Activated effector memory CD4-positive, alpha-beta T cell treated with anti-CD3 and anti-CD28 coated beads, Interleukin-2, amount 50 U/mL, for 16 hours (primary cell): ENCODE results near the gene PLCXD1.
"Not testable (repeated sequence)": the region's sequence is repeated elsewhere in the genome, so short reads cannot be mapped to it uniquely, and the experiment has no call there.

Source experiments
- DNase-seq: peaks from one replicate; pipeline ENCODE4 v3.0.0-alpha.2; 2020

Gene PLCXD1

DNA sequence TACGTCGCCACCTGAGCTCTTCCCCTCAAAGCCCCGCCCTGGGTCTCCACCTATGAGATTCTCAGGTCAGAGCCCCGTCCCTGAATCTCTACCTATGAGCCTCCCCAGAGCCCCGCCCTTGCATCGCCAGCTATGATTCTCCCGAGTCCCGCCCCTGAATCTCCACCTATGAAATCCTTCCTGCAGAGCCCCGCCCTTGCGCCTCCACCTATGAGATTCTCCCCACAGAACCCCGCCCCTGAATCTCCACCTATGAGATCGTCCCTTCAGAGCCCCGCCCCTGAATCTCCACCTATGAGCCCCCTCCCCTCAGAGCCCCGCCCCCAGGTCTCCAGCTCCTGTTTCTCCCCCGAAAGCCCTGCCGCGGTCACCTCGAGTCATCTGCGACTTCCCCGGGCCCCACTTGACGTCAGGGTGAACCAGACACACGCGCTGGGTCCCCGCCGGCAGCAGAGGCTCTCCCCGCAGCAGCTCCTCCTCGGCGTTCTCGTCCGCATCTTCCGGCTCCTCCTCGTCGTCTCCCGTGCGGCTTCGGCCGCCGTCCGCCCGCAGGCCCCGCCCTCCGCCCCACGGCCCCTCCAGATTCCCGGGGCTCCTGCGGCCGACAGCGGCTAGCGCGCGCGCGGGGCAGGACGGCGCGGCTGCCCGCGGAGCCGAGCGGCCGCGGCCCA is 37.0 kb downstream of the PLCXD1 start:
- peak; percentile 98 for DNase-seq

DNA sequence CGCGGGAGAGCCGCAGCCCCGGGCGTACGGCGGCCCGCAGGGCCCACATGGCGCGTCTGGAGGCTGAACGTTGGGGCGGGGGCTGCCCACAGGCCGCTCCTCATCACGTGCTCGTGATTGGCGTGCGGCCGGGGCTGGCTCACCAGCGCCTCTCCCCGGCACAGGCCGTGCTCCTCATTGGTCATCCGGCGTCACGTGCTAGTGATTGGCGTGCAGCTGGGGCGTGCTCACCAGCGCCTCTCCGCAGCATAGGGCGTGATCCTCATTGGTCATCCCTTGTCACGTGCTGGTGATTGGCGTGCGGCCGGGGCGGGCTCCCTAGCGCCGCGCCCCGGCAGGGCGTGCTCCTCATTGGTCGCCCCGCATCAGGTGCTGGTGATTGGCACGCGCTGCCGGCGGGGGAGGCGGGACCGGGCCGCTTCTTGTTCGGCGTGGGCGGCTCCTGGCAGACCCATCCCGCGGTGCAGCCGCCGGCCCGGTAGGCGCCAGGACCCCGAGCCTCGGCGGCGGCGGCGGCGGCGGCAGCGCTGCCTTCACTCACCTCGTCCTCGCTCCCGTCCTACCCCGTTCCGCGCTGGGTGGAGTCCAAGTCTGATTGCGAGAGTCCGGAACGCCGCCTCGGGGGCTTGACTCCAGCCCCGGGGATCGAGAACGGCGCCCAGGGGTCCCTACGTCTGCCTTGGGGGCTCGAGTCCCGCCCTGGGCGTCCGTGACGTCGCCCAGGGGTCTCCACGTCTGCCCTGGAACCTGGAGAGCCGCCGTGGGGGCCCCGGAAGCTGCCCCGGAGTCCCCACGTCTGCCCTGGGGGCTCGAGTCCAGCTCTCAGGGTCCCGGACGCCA is 37.8 kb downstream of the PLCXD1 start, which contains the start of gene GTPBP6:
GTPBP6 (minus strand) TSS at position 58 of the 840 bp plus-strand sequence; CDS start at position 49, 9 bp downstream.
- peak; percentile 100 for DNase-seq

DNA sequence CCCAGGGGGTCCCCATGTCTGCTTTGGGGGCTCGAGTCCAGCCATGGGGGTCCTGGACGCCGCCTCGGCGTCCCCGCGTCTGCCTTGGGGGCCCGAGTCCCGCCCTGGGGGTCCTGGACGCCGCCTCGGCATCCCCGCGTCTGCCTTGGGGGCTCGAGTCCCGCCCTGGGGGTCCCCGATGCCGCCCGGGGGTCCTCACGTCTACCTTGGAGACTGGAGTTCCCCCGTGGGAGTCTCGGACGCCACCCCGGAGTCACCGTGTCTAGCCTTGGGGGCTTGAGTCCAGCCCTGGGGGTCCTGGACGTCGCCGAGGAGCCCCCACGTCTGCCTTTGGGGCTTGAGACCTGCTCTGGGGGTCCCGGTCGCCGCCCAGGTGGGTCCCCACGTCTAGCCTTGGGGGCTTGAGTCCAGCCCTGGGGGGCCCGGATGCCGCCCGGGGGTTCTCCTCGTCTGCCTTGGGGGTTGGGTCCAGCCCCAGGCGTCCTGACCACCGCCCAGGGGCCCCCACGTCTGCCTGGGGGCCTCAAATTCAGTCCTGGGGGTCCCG is 38.5 kb downstream of the PLCXD1 start:
- DNase-seq, result peak; percentile 68

DNA sequence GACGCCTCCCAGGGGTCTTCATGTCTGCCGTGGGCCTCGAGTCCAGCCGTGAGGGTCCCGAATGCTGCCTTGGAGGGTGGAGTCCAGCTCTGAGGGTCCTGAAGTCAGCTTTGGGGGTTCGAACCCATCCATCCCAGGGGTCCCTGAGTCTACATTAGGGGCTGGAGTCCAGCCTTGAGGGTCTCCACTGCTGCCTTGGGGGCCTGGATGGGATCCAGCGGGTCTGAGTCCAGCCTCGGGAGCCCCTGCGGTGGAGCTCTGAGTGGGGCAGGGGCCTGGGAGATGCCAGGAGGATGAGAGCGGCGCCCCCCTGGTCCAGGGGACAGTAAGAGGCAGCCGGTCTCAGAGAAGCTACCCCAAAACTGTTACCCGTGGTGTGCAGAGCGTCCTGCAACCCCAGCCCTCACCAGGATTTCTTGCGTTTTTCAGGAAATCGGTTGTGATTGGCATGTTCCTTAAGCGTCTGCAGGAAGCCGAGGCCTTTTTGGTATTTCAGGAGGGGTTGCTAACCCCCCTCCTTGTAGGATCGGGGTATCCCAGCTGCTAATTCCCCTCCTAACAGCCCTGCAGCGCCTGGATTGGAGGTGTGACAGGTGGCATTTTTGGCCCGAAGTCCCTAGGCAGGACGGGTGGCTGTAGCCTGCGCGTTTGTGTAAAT is 39.1 kb downstream of the PLCXD1 start:
- DNase-seq, result peak; percentile 66

DNA sequence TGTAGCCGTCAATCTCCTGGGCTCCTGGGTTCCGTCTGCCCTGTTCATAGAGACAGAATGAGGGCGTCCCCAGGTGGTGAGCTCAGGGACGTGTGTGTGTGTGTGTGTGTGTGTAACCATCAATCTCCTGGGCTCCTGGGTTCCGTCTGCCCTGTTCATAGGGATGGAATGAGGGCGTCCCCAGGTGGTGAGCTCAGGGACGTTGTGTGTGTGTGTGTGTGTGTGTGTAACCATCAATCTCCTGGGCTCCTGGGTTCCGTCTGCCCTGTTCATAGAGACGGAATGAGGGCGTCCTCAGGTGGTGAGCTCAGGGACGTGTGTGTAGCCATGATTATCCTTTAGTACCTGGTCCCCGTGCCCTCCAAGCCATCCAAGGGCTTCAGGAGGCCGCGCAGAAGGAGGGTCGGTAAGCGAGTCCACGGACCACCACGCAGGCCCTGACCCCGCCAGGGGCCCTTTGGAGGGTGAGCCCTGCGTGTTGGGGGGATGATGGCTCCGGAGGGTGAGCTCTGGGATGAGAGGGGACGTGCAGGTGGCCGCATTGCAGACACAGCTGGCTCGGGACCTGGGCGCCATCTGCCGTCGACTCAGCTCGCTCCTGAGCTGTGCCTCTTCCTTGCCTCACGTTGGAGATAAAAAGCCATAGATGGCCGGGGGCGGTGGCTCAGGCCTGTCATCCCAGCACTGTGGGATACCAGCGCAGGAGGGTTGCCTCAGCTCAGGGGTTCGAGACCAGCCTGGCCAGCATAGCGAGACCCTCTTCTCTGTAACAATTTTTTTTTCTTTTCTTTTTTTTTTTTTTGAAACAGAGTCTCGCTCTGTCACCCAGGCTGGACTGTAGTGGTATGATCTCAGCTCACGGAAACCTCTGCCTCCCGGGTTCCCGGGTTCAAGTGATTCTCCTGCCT is 42.8 kb downstream of the PLCXD1 start:
- DNase-seq, result no peak

DNA sequence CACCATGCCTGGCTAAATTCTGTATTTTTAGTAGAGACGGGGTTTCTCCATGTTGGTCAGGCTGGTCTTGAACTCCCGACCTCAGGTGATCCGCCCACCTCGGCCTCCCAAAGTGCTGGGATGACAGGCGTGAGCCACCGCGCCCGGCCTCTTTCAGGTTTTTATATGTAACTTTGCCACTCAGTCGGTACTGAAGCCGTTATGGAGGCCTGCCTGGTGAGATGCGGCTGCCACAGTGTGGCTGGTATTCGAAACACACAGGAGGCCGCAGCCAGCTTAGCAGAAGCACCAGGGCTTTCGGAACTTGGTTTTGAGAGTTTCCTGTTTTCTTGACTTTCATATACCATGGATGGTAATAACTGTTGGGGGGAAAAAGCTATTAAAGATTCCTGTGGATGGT is 43.5 kb downstream of the PLCXD1 start:
- DNase-seq, result not testable (repeated sequence)

DNA sequence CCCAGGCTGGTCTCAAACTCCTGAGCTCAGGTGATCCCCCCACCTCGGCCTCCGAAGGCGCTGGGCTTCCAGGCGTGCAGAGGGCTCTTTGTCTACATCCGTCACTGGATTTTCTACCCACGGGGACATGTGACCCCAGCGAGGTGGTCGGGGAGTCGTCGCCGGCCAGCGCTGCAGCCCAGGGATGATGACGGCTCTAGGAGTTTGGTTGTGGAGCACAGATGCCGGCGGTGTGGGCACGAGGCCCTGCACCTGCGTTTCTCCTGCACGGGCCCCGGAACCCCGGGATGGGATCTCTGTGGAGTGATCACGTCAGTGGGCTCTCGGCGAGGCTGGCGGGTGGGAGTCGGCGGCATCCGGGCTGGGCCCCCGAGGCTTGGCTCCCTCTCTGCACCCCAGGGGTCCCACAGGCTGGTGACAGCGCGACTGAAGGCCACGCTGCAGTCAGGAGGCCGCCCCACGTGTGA is 46.5 kb downstream of the PLCXD1 start:
- DNase-seq, result no peak

DNA sequence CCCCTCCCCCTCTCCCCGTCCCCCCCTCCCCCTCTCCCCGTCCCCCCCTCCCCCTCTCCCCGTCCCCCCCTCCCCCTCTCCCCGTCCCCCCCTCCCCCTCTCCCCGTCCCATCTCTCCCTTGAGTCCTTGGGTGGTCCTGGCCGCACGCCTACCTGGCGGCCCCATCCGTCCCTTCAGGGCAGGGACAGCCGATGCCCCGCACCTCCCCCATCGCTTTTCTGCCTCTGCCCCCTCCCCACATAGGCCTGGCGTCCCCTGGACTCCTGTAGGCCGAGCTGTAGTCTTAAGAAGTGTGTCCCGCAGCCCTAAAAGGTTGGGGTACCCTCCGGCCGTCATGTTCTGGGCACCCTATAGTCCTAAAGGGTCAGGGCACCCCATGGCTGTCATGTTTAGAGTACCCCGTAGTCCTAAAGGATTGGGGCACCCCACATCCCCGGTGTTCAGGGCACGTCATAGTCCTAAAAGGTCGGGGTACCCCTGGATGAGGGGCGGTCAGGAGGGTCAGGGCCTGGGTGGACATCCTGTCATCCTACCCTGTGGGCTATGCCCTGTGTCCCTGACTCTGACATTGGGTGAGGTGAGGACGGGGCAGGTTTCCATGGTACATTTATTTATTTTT is 48.2 kb downstream of the PLCXD1 start:
- no peak for DNase-seq

DNA sequence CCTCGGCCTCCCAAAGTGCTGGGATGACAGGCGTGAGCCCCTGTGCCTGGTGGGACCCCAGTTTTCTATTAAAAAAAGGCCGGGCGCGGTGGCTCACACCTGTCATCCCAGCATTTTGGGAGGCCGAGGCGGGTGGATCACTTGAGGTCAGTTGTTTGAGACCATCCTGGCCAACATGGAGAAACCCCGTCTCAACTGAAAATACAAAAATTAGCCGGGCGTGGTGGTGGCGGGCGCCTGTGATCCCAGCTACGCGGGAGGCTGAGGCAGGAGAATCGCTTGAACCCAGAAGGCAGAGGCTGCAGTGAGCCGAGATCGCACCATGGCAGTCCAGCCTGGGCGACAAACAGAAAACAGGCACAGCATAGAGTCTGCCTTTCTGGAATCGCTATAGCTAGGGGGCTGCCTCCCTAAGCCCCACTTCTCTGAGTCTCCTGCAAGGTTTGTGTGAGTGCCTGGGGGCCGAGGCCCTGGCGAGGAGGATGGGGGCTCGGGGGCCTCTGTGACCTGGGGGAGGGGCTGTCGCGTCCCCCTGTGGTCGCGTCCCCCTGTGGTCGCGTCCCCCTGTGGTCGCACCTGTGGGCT is 49.1 kb downstream of the PLCXD1 start:
- not testable (repeated sequence) for DNase-seq

DNA sequence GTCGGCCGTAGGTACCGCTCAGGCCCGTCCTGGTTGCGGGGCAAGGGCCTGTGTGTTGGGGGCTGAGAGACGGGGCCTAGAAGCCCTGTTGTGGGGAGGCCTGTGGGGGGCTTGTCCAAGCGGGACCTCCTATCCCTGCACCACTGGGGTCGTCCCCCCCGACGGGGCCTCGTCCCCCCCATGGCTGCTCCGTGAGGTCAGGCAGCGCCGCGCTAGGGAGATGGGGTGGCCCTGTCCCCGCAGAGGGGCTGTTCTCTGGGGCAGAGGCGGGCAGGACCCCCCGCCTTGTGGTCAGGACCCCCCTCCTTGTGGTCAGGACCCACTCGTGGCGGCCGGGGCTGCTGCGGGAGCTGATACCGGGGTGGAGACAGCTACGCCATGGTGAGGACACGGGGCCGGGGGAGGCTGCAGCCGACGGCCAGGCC is 49.6 kb downstream of the PLCXD1 start:
- no peak for DNase-seq

DNA sequence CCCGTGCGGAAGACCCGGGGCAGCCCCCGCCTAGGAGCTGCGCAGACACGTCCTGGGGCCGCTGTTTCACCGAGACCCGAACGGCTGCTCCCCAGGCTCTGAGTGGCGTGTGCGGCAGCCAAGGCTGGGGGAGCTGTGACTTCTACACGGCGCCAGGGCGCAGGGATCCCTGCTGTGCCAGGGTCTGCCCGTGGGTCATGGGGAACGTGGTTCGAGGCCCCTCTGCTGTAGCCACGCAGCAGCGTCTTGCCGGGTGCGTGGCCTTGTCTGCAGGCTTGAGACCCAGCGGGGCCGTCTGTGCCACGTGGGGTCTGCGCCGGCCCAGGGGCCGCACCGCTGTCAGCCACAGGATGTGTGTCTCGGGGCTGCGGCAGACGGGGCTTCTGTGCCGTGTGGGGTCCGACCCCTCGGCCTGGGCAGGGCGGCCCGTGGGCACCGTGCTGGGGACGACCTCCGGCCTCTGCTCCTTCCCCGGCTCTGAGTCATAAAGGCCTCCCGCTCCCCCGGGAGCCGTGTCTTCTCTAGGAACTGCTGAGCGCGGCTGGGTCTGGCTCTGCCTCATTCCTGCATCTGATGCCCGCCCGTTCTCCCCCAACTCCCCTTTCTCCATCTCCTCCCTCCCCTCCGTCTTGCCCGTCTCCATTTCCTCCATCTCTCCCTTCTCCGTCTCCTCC is 50.1 kb downstream of the PLCXD1 start:
- no peak for DNase-seq

DNA sequence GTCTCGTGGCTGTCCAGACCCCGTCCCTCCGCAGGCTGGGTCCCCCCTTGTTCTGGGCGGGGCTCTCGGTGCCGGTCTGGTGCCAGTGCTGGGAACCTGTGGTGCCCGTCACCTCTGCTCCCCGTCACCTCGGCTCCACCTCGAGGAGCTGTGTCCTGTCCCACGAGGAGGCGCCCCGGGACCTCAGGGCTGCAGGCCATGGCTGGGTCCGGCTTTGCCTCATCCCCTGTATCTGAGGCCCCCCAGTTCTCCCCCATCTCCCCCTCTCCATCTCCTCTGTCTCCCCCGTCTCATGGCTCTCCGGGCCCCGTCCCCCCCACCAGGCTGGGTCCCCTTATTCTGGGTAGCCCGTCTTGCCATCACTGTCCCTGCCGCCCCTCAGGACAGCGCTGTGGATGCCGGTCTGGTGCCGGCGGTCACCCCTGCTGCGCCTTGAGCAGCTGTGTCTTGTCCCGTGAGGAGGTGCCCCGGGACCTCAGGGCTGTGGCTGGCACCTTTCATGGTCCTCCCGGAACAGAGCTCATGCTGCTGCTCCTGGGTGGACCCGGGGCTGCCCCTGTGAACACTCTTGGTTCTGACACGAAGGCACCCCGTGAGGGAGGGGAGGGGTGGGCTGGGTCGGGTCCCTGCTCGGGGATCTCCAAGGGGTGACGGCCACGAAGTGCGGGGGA is 50.8 kb downstream of the PLCXD1 start:
- DNase-seq, result no peak

DNA sequence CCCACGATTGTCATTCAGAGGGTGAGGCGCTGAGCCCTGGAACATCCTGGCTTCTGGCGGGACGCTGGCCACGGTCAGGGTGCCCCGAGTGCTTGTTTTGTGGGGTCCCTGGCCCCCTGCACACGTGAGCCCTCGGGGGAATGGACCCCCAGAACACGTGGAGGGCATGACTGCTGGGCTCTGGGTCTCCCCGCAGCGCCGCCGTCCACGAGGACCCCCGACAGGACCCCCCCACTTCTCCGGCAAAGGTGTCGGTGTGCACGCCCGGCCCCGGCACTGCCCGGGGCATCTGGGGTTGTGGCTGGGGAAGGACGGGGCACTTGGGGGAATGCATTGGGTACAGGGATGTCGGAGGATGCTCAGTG is 51.3 kb downstream of the PLCXD1 start:
- DNase-seq, result no peak

DNA sequence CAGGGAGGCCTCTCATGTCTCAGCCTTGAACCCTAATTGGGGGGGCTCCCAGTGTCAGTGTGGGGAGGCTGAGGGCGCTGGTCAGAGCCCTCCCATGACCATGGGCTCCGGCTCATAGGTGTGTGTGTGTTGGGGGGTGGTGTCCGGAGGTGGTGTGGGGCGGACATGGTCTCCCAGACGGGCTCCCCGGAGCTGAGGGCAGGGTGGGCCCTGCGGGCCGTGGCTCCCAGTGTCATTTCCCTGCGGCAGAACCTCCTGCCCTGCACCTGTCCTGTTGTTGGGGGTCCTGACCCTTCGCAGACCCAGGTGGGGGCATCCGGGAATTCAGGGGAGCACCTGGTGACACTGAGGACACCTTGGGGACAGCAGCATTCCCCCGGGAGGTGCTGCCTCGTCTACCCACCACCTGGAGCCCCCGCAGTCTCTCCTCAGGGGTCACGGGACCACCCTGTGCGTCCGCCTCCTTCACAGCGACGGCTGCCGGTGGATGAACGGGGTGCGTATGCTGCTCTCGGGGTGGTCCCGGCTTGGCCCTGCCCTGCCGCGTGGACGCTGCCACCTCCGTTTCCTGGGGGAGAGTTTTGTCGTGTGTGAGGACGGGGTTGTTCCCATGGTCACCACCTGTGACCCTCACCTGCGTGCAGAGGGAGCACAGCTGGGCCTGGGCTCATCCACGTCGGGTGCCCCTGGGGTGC is 51.9 kb downstream of the PLCXD1 start:
- DNase-seq, result no peak

DNA sequence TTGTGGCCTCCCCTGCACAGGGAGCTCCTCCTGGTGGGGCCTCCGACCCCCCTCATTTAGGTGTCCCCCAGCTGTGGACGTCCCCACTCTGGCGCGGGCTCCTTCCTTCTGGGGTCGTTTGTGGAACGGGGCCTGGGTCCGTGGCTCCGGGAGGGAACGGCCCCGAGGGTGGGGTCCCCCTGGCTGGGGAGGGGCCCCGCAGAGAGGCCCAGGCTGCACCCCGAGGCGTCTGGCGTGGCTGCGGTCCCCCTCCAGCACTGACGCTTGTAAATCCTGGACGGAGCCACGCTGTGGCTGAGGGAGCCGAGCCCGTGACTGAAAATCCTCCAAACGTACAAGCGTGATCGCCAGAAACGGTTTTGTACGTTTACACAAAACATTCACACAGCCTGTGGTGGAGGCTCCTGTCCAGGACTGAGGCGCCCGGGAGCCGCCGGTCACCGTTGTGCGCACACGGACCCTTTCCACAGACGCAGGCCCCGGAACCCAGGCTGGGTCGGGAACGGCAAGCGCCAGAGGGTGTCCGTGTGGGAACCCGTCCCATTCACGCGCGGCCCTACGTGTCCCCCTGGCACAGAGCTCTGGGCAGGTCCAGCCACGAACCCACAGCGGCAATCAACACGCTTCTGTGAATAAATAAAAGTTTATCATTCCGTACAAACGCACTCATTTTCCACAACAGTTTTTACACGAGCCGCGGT is 52.6 kb downstream of the PLCXD1 start:
- DNase-seq, result no peak

DNA sequence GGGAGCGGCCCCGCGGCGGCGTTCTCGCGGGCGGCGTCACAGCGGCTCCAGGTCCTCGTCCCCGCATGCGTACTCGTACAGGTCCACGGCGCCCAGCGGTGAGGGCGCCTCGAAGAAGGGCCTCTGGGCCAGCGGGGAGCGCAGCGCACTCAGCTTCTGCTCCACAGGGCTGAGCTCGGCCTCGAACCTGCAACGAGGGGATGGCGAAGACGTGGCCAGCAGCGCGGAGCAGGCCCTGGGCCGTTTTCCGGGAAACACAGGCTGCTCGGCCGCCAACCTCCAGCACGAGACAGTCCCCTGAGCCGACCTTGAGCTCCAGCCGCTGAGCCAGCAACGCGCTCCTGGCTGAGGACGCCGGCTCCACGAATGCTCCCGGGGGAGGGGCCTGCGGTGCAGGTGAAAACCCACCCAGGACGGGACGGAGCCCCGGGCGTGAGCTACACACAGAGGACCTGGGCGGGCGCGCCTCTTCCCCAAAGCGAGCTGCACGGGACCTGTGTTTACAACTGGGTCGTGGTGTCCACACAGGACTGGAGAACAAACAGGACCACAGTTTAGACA is 53.2 kb downstream of the PLCXD1 start:
- no peak for DNase-seq

DNA sequence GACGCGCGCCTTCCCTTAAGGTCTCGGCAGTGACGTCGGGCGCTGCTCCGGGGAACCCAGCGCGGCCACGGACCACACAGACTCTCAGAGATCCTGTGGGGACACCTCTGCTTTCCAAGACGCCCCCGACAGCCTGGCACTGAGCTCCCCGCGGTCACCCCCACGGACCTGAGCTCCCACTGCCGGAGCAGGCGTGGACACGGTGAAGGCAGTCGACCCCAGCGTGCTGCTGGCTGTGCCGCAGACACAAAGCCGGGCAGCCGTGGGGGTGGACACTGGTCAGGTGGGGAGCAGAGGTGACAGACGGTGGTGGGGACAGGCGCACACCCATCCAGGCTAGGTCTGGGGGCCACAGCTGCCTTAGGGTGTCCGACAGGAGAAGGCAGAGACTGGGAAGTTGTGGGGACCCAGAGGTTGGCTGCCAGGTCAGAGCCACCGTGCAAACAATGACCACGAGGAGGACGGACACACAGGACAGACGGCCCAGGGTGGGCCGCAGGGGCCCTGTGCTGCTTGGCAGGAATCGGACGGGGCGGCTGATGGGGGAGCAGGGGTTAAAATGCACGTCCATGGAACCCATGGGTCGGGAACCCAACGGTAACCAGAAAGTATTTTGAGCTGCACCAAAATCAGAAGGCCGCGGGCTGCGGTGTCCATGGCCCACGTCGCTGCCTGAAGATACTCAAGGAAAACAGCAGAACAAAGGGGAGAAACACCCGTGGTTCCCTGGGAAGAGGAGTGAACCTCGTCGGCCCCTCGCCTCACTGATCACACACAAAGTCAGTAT is 54.0 kb downstream of the PLCXD1 start:
- no peak for DNase-seq

DNA sequence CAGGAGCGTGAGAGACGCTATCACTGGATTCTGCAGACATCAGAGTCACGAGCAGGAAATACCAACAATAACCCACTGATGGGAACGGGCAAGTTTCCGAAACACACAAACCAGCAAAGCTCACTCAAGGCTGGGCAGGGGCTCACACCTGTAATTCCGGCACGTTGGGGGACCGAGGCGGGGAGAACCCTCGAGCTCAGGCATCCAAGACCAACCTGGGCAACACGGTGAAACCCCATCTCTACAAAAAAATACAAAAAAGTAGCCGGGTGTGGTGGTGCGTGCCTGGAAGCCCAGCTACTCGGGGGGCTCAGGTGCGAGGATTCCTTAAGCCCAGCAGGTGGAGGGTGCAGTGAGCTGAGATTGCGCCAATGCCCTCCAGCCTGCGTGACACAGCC is 54.6 kb downstream of the PLCXD1 start:
- DNase-seq, result no peak
